K562 (cell line): ENCODE results near the gene SPTBN4. TPM values are rescaled to one million over a fixed set of nuclear protein-coding genes. Genes with fewer than 3 reads are reported as not detected.

Experiments used
- FOXA1 ChIP-seq: fragments of 450-650 bp; IDR thresholded peaks from 2 replicates; pipeline ENCODE4 v1.6.1; 2016; ENCODE audit warnings: mild to moderate bottlenecking, borderline replicate concordance
- HLTF ChIP-seq: fragments of 450-650 bp; IDR thresholded peaks from 2 replicates; pipeline ENCODE4 v1.6.1; 2016
- HOXB6 ChIP-seq: fragments of 250-450 bp; sonication (Bioruptor Pico); IDR thresholded peaks from 2 replicates; pipeline ENCODE4 v1.5.1; 2022; ENCODE audit warnings: mild to moderate bottlenecking, borderline replicate concordance
- IFI16 ChIP-seq: fragments of 250-450 bp; sonication (Bioruptor Pico); IDR thresholded peaks from 2 replicates; pipeline ENCODE4 v2.1.2; 2022; ENCODE audit warnings: mild to moderate bottlenecking, inconsistent platforms
- ILF3 ChIP-seq: fragments of 450-650 bp; IDR thresholded peaks from 2 replicates; pipeline ENCODE4 v1.6.1; 2018; ENCODE audit warnings: antibody characterized with exemption, mild to moderate bottlenecking, moderate library complexity, borderline replicate concordance
- RBM39 ChIP-seq: fragments of 200-400 bp; formaldehyde crosslinking; optimal IDR thresholded peaks from 2 replicates; pipeline ENCODE3; 2018; ENCODE audit warnings: low read depth, low read length
- SMARCA5 ChIP-seq: fragments of 450-650 bp; IDR thresholded peaks from 2 replicates; pipeline ENCODE4 v1.6.1; 2016
- TAL1 ChIP-seq: fragments of 450-650 bp; IDR thresholded peaks from 2 replicates; pipeline ENCODE4 v1.6.1; 2016; ENCODE audit warnings: mild to moderate bottlenecking
- TOE1 ChIP-seq, 2 experiments: fragments of 450-650 bp in 1 of 2; sonication (generic) in 1 of 2; formaldehyde crosslinking in 1 of 2; IDR thresholded peaks; 2 replicates each; pipeline versions ENCODE4 v1.7.1 to v1.8.0; 2016 to 2022; ENCODE audit warnings: borderline replicate concordance in 2 of 2, mild to moderate bottlenecking in 2 of 2, antibody characterized with exemption in 1 of 2, inconsistent platforms in 1 of 2, low read depth in 1 of 2, missing genetic modification reagents in 1 of 2, moderate library complexity in 1 of 2
- U2AF2 ChIP-seq: fragments of 200-400 bp; formaldehyde crosslinking; optimal IDR thresholded peaks from 2 replicates; pipeline ENCODE3; 2017; ENCODE audit warnings: low read depth, mild to moderate bottlenecking, low read length
- ZNF174 ChIP-seq: fragments of 250-450 bp; sonication (Bioruptor Pico); IDR thresholded peaks from 2 replicates; pipeline ENCODE4 v1.4.0; 2020; ENCODE audit warnings: mild to moderate bottlenecking
- ZNF3 ChIP-seq: fragments of 250-450 bp; sonication (Bioruptor Pico); IDR thresholded peaks from 2 replicates; pipeline ENCODE4 v1.5.0; 2021; ENCODE audit warnings: mild to moderate bottlenecking, moderate library complexity
- ZNF584 ChIP-seq: fragments of 200-800 bp; sonication (Bioruptor generic); IDR thresholded peaks from 2 replicates; pipeline ENCODE4 v1.6.1; 2016; ENCODE audit warnings: low read depth, mild to moderate bottlenecking, missing genetic modification characterization, missing compliant biosample characterization
- polyA plus RNA-seq, 8 experiments: library from polyadenylated mRNA; depleted of rRNA in 4 of 8; stranded (reverse) in 5 of 8; unstranded in 3 of 8; fragments of >200 nt; fragmentation: Nextera tagmentation in 2 of 8; fragmentation: Illumina TruSeq in 1 of 8; extraction: Ambion mirVana in 2 of 8; extraction: Trizol in 1 of 8; gene quantifications; 2 replicates each; pipeline versions ENCODE4 v1.2.1 to v1.2.3, GENCODE V29; 2011 to 2014; ENCODE audit warnings: inconsistent platforms in 1 of 8, missing spikeins in 1 of 8
- total RNA-seq, 7 experiments: library from RNA; depleted of rRNA in 6 of 7; stranded (reverse); fragments of >200 nt in 6 of 7; fragmentation: Illumina TruSeq in 2 of 7; extraction: Trizol in 2 of 7; gene quantifications; 2 replicates each; pipeline versions ENCODE4 v1.2.1 to v1.2.3, GENCODE V29; 2011 to 2021; ENCODE audit warnings: low replicate concordance in 1 of 7
- TF ChIP-seq, protein P1 (sequence below): sonication (generic); formaldehyde crosslinking; IDR thresholded peaks from 2 replicates; pipeline ENCODE4 v1.8.0; 2022; ENCODE audit warnings: missing genetic modification reagents, mild to moderate bottlenecking, borderline replicate concordance
- TF ChIP-seq, protein P2 (sequence below): sonication (generic); formaldehyde crosslinking; IDR thresholded peaks from 2 replicates; pipeline ENCODE4 v1.8.1; 2022; ENCODE audit warnings: missing genetic modification reagents
- TF ChIP-seq, protein P3 (sequence below): fragments of 450-650 bp; IDR thresholded peaks from 2 replicates; pipeline ENCODE4 v1.6.1; 2018; ENCODE audit warnings: mild to moderate bottlenecking, low read depth; ENCODE audit not compliant: partially characterized antibody
- TF ChIP-seq, protein P4 (sequence below): fragments of 450-650 bp; formaldehyde crosslinking; IDR thresholded peaks from 2 replicates; pipeline ENCODE4 v1.4.0; 2022; ENCODE audit warnings: missing genetic modification characterization
- TF ChIP-seq, protein P5 (sequence below): fragments of 150-350 bp; IDR thresholded peaks from 2 replicates; pipeline ENCODE4 v1.6.1; 2014; ENCODE audit warnings: low read depth, mild to moderate bottlenecking, low read length, borderline replicate concordance

SPTBN4 gene
- total and polyA plus RNA-seq, 9 of the 15 experiments (the other 6 are each of a cell fraction or from before 2014, with no cell fraction given), result 0.01 to 1.5 (median 0.86) TPM

DNA sequence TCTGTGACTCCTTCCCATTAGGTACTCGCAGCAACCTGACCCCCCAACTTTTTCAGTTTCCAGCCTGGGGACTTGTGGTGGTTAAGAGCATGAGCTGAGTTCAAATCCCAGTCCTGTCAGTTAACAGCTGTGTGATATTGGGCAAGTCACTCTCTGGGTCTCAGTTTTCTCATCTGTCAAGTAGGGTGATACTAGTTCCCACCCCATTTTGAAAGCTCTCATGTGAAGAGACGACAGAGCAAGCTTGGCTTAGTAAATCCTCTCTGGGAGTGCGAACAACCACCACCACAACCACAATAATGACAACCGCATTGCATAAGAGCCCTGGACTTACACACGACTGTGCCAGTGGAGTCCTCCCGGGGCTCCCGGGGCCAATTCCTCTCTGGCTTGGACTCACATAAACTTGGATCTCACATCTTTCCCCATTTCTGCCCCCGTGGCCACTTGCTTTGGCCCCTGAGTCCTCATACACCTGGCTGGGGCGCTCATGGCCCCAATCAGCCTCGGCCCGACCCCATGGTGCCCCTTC lies 1.7 kb upstream of the SPTBN4 start (continued):
- TF ChIP-seq, protein P1, sequence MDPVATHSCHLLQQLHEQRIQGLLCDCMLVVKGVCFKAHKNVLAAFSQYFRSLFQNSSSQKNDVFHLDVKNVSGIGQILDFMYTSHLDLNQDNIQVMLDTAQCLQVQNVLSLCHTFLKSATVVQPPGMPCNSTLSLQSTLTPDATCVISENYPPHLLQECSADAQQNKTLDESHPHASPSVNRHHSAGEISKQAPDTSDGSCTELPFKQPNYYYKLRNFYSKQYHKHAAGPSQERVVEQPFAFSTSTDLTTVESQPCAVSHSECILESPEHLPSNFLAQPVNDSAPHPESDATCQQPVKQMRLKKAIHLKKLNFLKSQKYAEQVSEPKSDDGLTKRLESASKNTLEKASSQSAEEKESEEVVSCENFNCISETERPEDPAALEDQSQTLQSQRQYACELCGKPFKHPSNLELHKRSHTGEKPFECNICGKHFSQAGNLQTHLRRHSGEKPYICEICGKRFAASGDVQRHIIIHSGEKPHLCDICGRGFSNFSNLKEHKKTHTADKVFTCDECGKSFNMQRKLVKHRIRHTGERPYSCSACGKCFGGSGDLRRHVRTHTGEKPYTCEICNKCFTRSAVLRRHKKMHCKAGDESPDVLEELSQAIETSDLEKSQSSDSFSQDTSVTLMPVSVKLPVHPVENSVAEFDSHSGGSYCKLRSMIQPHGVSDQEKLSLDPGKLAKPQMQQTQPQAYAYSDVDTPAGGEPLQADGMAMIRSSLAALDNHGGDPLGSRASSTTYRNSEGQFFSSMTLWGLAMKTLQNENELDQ (CRISPR knock-in tag), result no peak
- TF ChIP-seq ZNF584 (CRISPR knock-in tag), result no peak
- no peak for TF ChIP-seq ZNF3 (CRISPR knock-in tag)
- no peak for TF ChIP-seq HOXB6 (CRISPR knock-in tag)
- TF ChIP-seq SMARCA5, result peak; percentile 87
- TF ChIP-seq RBM39, result no peak
- TF ChIP-seq HLTF, result no peak
- no peak for TF ChIP-seq IFI16 (CRISPR knock-in tag)
- TF ChIP-seq ILF3, result no peak
- TF ChIP-seq TOE1 (IDR thresholded peaks at IDR 0.05; ENCODE audit: borderline replicate concordance), result 0 out of 2 replicates have a peak, but pooled peaks have one; percentile 36
- TF ChIP-seq TOE1 (CRISPR knock-in tag; IDR thresholded peaks at IDR 0.05; ENCODE audit: borderline replicate concordance, low read depth), result no peak
- TF ChIP-seq ZNF174 (CRISPR knock-in tag), result no peak
- no peak for TF ChIP-seq TAL1
- TF ChIP-seq, protein P2, sequence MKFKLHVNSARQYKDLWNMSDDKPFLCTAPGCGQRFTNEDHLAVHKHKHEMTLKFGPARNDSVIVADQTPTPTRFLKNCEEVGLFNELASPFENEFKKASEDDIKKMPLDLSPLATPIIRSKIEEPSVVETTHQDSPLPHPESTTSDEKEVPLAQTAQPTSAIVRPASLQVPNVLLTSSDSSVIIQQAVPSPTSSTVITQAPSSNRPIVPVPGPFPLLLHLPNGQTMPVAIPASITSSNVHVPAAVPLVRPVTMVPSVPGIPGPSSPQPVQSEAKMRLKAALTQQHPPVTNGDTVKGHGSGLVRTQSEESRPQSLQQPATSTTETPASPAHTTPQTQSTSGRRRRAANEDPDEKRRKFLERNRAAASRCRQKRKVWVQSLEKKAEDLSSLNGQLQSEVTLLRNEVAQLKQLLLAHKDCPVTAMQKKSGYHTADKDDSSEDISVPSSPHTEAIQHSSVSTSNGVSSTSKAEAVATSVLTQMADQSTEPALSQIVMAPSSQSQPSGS (CRISPR knock-in tag), result no peak
- TF ChIP-seq, protein P3, sequence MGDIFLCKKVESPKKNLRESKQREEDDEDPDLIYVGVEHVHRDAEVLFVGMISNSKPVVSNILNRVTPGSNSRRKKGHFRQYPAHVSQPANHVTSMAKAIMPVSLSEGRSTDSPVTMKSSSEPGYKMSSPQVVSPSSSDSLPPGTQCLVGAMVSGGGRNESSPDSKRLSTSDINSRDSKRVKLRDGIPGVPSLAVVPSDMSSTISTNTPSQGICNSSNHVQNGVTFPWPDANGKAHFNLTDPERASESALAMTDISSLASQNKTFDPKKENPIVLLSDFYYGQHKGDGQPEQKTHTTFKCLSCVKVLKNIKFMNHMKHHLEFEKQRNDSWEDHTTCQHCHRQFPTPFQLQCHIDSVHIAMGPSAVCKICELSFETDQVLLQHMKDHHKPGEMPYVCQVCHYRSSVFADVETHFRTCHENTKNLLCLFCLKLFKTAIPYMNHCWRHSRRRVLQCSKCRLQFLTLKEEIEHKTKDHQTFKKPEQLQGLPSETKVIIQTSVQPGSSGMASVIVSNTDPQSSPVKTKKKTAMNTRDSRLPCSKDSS, result no peak
- TF ChIP-seq, protein P4, sequence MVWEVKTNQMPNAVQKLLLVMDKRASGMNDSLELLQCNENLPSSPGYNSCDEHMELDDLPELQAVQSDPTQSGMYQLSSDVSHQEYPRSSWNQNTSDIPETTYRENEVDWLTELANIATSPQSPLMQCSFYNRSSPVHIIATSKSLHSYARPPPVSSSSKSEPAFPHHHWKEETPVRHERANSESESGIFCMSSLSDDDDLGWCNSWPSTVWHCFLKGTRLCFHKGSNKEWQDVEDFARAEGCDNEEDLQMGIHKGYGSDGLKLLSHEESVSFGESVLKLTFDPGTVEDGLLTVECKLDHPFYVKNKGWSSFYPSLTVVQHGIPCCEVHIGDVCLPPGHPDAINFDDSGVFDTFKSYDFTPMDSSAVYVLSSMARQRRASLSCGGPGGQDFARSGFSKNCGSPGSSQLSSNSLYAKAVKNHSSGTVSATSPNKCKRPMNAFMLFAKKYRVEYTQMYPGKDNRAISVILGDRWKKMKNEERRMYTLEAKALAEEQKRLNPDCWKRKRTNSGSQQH (CRISPR knock-in tag), result no peak
- no peak for TF ChIP-seq FOXA1
- TF ChIP-seq, protein P5, sequence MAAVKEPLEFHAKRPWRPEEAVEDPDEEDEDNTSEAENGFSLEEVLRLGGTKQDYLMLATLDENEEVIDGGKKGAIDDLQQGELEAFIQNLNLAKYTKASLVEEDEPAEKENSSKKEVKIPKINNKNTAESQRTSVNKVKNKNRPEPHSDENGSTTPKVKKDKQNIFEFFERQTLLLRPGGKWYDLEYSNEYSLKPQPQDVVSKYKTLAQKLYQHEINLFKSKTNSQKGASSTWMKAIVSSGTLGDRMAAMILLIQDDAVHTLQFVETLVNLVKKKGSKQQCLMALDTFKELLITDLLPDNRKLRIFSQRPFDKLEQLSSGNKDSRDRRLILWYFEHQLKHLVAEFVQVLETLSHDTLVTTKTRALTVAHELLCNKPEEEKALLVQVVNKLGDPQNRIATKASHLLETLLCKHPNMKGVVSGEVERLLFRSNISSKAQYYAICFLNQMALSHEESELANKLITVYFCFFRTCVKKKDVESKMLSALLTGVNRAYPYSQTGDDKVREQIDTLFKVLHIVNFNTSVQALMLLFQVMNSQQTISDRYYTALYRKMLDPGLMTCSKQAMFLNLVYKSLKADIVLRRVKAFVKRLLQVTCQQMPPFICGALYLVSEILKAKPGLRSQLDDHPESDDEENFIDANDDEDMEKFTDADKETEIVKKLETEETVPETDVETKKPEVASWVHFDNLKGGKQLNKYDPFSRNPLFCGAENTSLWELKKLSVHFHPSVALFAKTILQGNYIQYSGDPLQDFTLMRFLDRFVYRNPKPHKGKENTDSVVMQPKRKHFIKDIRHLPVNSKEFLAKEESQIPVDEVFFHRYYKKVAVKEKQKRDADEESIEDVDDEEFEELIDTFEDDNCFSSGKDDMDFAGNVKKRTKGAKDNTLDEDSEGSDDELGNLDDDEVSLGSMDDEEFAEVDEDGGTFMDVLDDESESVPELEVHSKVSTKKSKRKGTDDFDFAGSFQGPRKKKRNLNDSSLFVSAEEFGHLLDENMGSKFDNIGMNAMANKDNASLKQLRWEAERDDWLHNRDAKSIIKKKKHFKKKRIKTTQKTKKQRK, result no peak
- TF ChIP-seq U2AF2, result no peak
- TF ChIP-seq, all 486 proteins: peak for 64
